Effector memory CD4-positive, alpha-beta T cell (primary cell): ENCODE data around the gene MMRN1.

Experiments used
- DNase-seq, 3 donors: peaks; one replicate each; pipeline ENCODE4 v3.0.0-alpha.2; 2020
- H3K27ac ChIP-seq: 2 replicates; pipeline ENCODE4 v1.7.0; 2013; ENCODE audit warnings: mild to moderate bottlenecking, low read length, moderate library complexity; ENCODE audit not compliant: insufficient read depth, poor library complexity, severe bottlenecking
- H3K27me3 ChIP-seq: replicated peaks from 2 replicates; pipeline ENCODE4 v1.7.0; 2013; ENCODE audit warnings: mild to moderate bottlenecking, low read length; ENCODE audit not compliant: insufficient read depth, control insufficient read depth, poor library complexity, severe bottlenecking
- H3K36me3 ChIP-seq: 2 replicates; pipeline ENCODE4 v1.7.0; 2013; ENCODE audit warnings: mild to moderate bottlenecking, low read length, moderate library complexity; ENCODE audit not compliant: control insufficient read depth, insufficient read depth
- H3K4me1 ChIP-seq: 2 replicates; pipeline ENCODE4 v1.7.0; 2013; ENCODE audit warnings: low read length, mild to moderate bottlenecking; ENCODE audit not compliant: control insufficient read depth, insufficient read depth, poor library complexity, severe bottlenecking
- H3K4me3 ChIP-seq: 2 replicates; pipeline ENCODE4 v1.7.0; 2013; ENCODE audit warnings: low read length, low read depth, mild to moderate bottlenecking; ENCODE audit not compliant: insufficient read depth, poor library complexity, severe bottlenecking
- H3K9me3 ChIP-seq: 2 replicates; pipeline ENCODE4 v1.7.0; 2013; ENCODE audit warnings: mild to moderate bottlenecking, low read length, moderate library complexity; ENCODE audit not compliant: control insufficient read depth

Gene MMRN1

DNA sequence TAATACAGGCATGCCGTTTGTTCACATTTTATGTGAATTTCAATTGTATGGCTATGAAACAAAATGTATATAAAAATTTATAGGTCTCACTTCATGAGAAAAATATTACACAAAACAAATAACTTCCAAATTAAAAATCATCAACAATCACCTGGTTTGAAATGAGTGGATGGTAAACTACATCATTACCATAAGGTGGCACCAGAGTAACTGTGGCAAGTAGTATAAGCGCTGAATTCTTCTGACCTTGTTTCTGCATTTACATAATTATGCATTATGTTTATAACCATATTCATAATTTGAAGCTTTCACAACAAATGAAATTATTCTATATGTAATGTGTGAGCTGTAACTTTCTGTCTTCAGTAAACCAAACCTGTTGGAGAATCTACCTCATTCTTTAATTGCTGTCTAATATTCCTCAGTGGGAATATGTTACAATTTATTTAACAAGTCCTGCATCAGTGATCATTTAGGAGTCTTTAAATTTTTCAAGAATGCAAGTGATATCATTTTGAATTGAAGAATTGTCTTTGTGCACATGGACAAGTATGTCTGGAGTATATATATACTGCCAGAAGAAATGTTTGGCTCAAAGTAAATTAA is 55.2 kb downstream of the MMRN1 start:
- DNase-seq, result no peak
- Histone ChIP-seq H3K4me1 (no peaks in the 10 kb centered on the region), H3K36me3 (no peaks in the 10 kb centered on the region), H3K27ac (no peak overlapping the region), H3K9me3 (no peaks in the 10 kb centered on the region), H3K4me3 (no peak overlapping the region), H3K27me3 (no peaks in the 10 kb centered on the region)

DNA sequence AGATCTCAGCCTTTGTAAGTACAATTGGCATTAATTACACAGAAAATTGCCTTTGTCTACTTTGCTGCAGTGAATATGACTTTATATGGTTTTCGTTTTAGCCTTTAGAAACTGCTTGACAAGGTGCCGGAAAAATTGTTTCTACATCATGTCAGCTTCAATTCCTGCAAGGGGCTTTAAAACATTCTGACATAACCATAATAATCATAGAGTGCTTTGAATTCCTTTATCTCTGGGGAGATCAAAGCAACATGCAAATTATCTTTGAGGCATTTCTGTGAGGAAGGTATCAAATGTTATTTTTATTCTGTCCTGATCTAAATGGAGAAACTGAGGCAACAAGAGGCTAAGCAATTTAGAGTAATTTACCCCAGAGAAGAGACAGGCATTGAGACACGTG is 57.8 kb downstream of the MMRN1 start:
- Histone ChIP-seq H3K27ac (no peak overlapping the region), H3K27me3 (no peaks in the 10 kb centered on the region), H3K4me1 (no peaks in the 10 kb centered on the region), H3K36me3 (no peaks in the 10 kb centered on the region), H3K9me3 (no peaks in the 10 kb centered on the region), H3K4me3 (no peak overlapping the region)
- no peak for DNase-seq

DNA sequence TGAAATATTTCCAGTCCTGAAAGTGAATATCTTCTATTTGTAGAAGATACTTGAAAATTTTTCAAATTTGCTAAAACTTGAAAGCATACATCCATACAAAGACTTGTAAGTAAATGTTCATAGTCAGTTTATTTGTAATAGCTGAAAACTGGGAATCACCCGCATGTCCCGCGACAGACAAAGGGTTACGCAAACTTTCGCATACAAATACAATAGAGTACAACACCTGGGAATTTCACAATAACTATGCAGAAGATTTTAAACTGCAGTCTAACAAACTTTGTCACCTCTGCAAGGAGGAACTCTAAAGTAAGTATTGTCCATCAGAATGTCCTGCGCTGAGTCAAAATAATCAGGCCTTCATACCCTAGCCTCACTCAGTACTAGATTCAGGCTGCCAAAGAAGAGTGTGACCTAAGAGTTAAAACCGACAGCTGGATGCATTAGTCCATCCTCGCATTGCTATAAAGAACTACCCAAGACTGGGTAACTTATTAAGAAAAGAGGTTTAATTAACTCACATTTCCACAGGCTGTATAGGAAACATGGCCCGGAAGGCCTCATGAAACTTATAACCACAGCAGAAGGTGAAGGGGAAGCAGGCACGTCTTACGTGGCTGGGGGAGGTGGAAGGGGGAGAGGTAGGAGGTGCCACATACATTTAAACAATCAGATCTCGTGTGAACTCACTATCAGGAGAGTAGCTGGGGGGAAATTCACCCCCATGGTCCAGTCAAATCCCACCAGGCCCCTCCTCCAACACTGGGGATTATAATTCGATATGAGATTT is 60.4 kb downstream of the MMRN1 start:
- no peaks in the 10 kb centered on the region for H3K9me3 ChIP-seq
- no peak overlapping the region for H3K27ac ChIP-seq
- no peak for DNase-seq
- no peaks in the 10 kb centered on the region for H3K36me3 ChIP-seq
- no peaks in the 10 kb centered on the region for H3K27me3 ChIP-seq
- no peaks in the 10 kb centered on the region for H3K4me1 ChIP-seq
- no peak overlapping the region for H3K4me3 ChIP-seq

DNA sequence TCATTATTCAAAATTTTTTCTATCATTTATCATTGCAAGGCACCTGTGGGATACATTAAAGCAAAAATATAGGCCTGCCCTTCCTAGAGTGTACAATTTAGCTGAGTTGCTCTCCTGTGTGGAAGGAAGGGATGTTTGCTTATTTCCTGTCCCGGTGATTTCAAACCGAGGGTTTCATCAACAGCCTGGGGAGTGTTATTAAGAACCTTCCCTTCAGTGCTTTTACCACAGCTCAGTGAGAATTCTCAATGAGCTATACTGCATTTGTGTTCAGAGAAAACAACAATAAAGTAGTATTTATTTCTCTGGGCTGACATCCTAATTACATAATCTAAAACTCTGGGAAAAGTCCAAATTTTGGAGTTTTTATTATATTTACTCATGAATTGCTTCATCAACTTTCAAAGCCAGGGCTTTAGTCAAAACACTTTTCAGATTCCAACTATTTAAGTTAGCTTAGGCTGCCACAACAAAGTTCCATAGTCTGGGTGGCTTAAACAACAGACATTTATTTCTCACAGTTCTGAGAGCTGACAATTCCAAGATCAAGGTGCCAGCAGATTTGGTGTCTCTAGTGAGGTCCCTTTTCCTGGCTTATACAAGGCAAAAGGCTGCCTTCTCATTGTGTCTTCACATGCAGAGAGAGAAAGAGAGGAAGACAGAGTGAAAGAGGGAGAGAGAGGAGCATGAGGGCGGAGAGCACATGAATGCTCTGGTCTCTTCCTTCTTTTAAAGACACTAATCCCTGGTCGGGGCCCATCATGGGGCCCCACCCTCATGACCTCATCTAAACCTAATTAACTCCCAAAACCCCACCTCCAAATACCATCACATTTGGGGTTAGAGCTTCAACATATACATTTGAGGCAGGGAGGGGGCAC is 62.6 kb downstream of the MMRN1 start:
- DNase-seq, result no peak
- no peak overlapping the region for H3K27ac ChIP-seq
- H3K4me1 ChIP-seq, result no peaks in the 10 kb centered on the region
- H3K4me3 ChIP-seq, result no peak overlapping the region
- no peaks in the 10 kb centered on the region for H3K9me3 ChIP-seq
- no peaks in the 10 kb centered on the region for H3K36me3 ChIP-seq
- no peaks in the 10 kb centered on the region for H3K27me3 ChIP-seq

DNA sequence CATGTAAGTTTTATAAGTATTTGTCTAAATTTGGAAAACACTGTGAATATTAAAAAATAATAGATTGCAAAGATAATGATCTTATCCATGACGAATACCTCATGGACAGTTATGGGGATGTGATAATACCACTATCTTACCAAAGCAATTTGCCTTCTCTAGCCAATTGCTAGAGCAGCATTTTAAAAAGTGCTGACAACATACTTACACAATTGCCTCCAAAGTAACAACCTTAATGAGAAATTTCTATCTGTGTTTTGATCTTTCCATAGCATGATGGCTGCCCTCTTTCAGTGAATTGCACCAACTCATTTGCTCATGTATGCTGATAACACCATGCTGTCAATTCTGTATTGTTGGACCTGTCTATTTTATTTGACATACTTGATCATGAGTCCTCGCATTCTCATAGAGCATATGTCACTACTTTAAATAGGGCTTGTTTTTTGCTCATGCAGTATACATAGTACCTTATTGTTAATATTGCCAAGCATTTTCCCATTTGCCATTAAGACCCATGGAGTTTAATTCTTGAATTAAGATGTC is 87.2 kb downstream of the MMRN1 start:
- no peaks in the 10 kb centered on the region for H3K36me3 ChIP-seq
- DNase-seq, result no peak
- H3K4me1 ChIP-seq, result no peaks in the 10 kb centered on the region
- no peaks in the 10 kb centered on the region for H3K9me3 ChIP-seq
- no peaks in the 10 kb centered on the region for H3K27me3 ChIP-seq
- no peak overlapping the region for H3K27ac ChIP-seq
- no peak overlapping the region for H3K4me3 ChIP-seq

DNA sequence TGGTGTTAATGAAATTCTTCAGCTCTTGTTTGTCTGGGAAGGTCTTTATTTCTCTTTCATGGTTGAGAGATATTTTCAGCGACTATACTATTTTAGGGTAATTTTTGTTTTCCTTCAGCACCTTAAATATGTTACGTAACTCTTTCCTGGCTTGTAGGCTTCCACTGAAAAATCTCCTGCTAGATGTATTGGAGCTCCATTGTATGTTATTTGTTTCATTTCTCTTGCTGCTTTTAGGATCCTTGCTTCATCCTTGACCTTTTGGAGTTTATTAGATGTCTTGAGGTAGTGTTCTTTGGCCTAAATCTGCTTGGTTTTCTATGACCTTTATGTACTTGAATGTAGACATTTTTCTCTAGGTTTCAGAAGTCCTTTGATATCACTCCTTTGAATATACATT is 93.6 kb downstream of the MMRN1 start:
- DNase-seq, result no peak
- Histone ChIP-seq H3K27me3 (no peaks in the 10 kb centered on the region), H3K27ac (no peak overlapping the region), H3K4me1 (no peaks in the 10 kb centered on the region), H3K4me3 (no peak overlapping the region), H3K36me3 (no peaks in the 10 kb centered on the region), H3K9me3 (no peaks in the 10 kb centered on the region)

DNA sequence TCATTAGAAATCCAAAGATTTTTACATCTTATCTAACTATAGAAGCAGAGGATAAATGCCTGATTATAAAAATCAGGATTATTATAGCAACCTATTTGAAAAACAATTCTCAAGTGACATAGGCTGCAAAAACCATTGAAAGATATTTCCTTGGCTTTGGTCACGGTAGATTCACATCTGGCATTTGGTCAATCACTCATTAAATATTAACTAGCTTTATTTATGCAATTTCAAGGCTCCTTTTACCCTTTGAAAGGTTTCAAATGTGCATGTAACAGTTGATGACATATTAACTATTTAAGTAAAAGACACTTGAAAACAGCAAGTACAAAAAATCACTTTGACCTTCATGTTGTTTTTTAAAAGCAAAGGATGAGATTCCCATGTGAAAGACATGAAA is 98.1 kb downstream of the MMRN1 start:
- DNase-seq, result no peak
- no peaks in the 10 kb centered on the region for H3K4me1 ChIP-seq
- no peaks in the 10 kb centered on the region for H3K36me3 ChIP-seq
- H3K9me3 ChIP-seq, result no peaks in the 10 kb centered on the region
- no peak overlapping the region for H3K27ac ChIP-seq
- no peaks in the 10 kb centered on the region for H3K27me3 ChIP-seq
- H3K4me3 ChIP-seq, result no peak overlapping the region

DNA sequence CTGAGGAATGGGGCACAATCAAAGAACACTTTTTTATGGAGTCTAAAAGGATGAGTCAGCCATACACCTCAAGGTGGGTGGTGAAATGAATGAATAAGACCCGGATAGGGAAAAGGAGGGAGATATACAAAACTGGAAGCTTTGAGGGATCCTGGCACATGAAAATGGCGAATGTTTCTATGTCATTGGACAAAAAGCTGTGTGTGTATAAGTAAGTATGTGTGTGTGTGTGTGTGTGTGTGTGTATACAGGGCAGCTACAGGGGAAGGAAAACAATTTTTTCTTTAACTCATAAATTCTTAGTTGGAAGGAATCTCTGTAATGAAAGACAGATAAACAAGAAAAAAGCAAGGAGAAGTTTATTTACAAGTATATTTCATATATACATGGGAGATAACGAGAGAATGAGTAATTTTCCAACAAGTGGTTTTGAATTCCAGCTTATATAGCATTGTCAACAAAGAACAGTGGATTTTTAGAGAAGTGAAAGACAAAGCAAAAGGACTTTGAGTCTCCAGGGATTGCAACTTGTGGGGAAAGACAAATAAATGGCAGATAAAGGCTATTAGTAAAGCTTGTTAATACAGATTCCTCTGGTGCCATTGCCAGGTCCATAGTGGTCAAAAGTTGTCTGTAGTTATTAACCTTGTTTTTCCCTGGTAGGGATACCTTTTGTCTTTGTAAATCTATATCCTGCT is 99.7 kb downstream of the MMRN1 start:
- Histone ChIP-seq H3K4me3 (no peak overlapping the region), H3K27me3 (no peaks in the 10 kb centered on the region)
- DNase-seq, result no peak

DNA sequence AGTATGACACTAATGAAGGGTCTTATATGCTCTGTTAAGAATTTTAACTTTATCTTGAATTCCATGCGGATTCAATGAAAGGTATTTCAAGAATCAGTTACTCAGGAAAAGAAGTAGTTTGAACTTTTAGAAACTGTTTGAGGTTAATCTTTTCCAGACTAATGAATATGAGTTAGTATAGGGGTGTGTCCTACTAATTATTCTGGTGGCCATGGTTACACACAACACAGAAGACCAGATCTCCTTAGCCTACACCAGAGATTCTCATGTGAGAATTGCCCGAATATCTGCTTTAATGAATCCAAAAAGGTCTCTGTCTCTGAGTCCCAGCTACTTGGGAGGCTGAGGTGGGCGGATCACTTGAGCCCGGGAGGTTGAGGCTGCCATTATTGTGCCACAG is 100.4 kb downstream of the MMRN1 start:
- no peak for DNase-seq
- H3K4me1 ChIP-seq, result no peaks in the 10 kb centered on the region
- no peak overlapping the region for H3K27ac ChIP-seq
- no peaks in the 10 kb centered on the region for H3K27me3 ChIP-seq
- no peak overlapping the region for H3K4me3 ChIP-seq
- H3K9me3 ChIP-seq, result no peaks in the 10 kb centered on the region
- no peaks in the 10 kb centered on the region for H3K36me3 ChIP-seq

More for the DNA sequence above, 99.7 kb downstream of the MMRN1 start:
- Histone ChIP-seq H3K9me3 (no peaks in the 10 kb centered on the region), H3K27ac (no peak overlapping the region), H3K36me3 (no peaks in the 10 kb centered on the region), H3K4me1 (no peaks in the 10 kb centered on the region)
